CD4-positive, CD25-positive, alpha-beta regulatory T cell (primary cell): ENCODE data around the gene ENG. TPM values are rescaled to one million over a fixed set of nuclear protein-coding genes. Genes with fewer than 3 reads are reported as not detected.

ENCODE experiments used
- ATAC-seq, 2 donors: fragments of 150-1000 bp; cut with Tn5 transposase; one replicate each; pipeline ENCODE4 v1.10.0; 2021; ENCODE audit warnings: low read depth in 2 of 2, moderate number of reproducible peaks in 2 of 2, moderate library complexity in 1 of 2
- DNase-seq, 3 donors: peaks; one replicate each; pipeline versions ENCODE4 v3.0.0 to v3.0.0-alpha.2; 2012 to 2022; ENCODE audit warnings: mixed read lengths in 1 of 3
- H3K27ac ChIP-seq: one replicate; pipeline ENCODE4 v1.7.0; 2013; ENCODE audit warnings: mild to moderate bottlenecking, low read length; ENCODE audit not compliant: insufficient read depth, poor library complexity, severe bottlenecking
- H3K27me3 ChIP-seq: one replicate; pipeline ENCODE4 v1.7.0; 2013; ENCODE audit warnings: low read length; ENCODE audit not compliant: control insufficient read depth, insufficient read depth
- H3K36me3 ChIP-seq: one replicate; pipeline ENCODE4 v1.7.0; 2013; ENCODE audit warnings: mild to moderate bottlenecking, low read length, moderate library complexity; ENCODE audit not compliant: control insufficient read depth, insufficient read depth
- H3K4me1 ChIP-seq: 2 replicates; pipeline ENCODE4 v1.7.0; 2013; ENCODE audit warnings: mild to moderate bottlenecking, low read length; ENCODE audit not compliant: insufficient read depth, control insufficient read depth, poor library complexity, severe bottlenecking
- H3K4me3 ChIP-seq: one replicate; pipeline ENCODE4 v1.7.0; 2013; ENCODE audit warnings: low read depth, mild to moderate bottlenecking, low read length, moderate library complexity
- H3K9me3 ChIP-seq, 2 experiments: 1 replicate in 1 of 2; 2 replicates in 1 of 2; pipeline ENCODE4 v1.7.0; 2013; ENCODE audit warnings: low read length in 2 of 2, mild to moderate bottlenecking in 1 of 2, moderate library complexity in 1 of 2; ENCODE audit not compliant: control insufficient read depth in 2 of 2
- H3K27ac Mint-ChIP-seq, 3 donors: one replicate each; pipeline ENCODE4 v1.8.0; 2020 to 2022; ENCODE audit warnings: mild to moderate bottlenecking in 3 of 3, mixed read lengths in 3 of 3, moderate library complexity in 2 of 3
- H3K27me3 Mint-ChIP-seq: one replicate; pipeline ENCODE4 v1.8.0; 2022; ENCODE audit warnings: mild to moderate bottlenecking, mixed read lengths
- H3K36me3 Mint-ChIP-seq: one replicate; pipeline ENCODE4 v1.8.0; 2020; ENCODE audit warnings: mixed read lengths
- H3K4me1 Mint-ChIP-seq, 4 donors: one replicate each; pipeline ENCODE4 v1.8.0; 2020 to 2022; ENCODE audit warnings: mixed read lengths in 4 of 4, mild to moderate bottlenecking in 1 of 4
- H3K4me3 Mint-ChIP-seq, 4 donors: one replicate each; pipeline ENCODE4 v1.8.0; 2020 to 2022; ENCODE audit warnings: mild to moderate bottlenecking in 4 of 4, mixed read lengths in 4 of 4, moderate library complexity in 3 of 4
- H3K9me3 Mint-ChIP-seq, 7 donors: one replicate each; pipeline ENCODE4 v1.8.0; 2020 to 2022; ENCODE audit warnings: mixed read lengths in 7 of 7, mild to moderate bottlenecking in 3 of 7, moderate library complexity in 2 of 7
- polyA plus RNA-seq, 4 donors: library from polyadenylated mRNA; unstranded; fragments of 300-500 nt; fragmentation: Illumina TruSeq; gene quantifications; one replicate each; pipeline ENCODE4 v1.2.3, GENCODE V29; 2021
- total RNA-seq: library from RNA; stranded (reverse); gene quantifications from one replicate; pipeline ENCODE4 v1.2.3, GENCODE V29; 2022

The ENG gene
- total and polyA plus RNA-seq, 5 donors from 2014 or later, result 0.71 to 3.6 (median 1.9) TPM

- Histone ChIP-seq H3K27ac (no peak overlapping the region), H3K4me3 (no peak overlapping the region), H3K27me3 (no peaks in the 10 kb centered on the region), H3K9me3 (no peaks in the 10 kb centered on the region), H3K36me3 (no peaks in the 10 kb centered on the region), H3K4me1 (peaks cover 15% of the 10 kb centered on the region)
- ATAC-seq (no peak), DNase-seq (no peak)
- H3K36me3 Mint-ChIP-seq, result no peaks in the 10 kb centered on the region
- no peaks in the 10 kb centered on the region for H3K9me3 Mint-ChIP-seq
- H3K4me3 Mint-ChIP-seq, result no peak overlapping the region
- no peaks in the 10 kb centered on the region for H3K27me3 Mint-ChIP-seq
- H3K4me1 Mint-ChIP-seq, result peaks cover 0 to 26% (median 0%) of the 10 kb centered on the region in 4 donors
- no peak overlapping the region for H3K27ac Mint-ChIP-seq
Observed at GRCh38 chr9:127857278-127857677, 2.8 kb upstream of the ENG start.

GRCh38 chr9:127856729-127857116 lies 2.3 kb upstream of the ENG start:
- Histone ChIP-seq H3K9me3 (no peaks in the 10 kb centered on the region), H3K4me1 (peaks cover 9% of the 10 kb centered on the region), H3K36me3 (no peaks in the 10 kb centered on the region), H3K27me3 (no peaks in the 10 kb centered on the region), H3K27ac (no peak overlapping the region), H3K4me3 (no peak overlapping the region)
- peaks cover 0 to 21% (median 1%) of the 10 kb centered on the region in 4 donors for H3K4me1 Mint-ChIP-seq
- ATAC-seq (no peak), DNase-seq (no peak)
- no peak overlapping the region for H3K4me3 Mint-ChIP-seq
- no peak overlapping the region for H3K27ac Mint-ChIP-seq
- no peaks in the 10 kb centered on the region for H3K9me3 Mint-ChIP-seq
- H3K27me3 Mint-ChIP-seq, result no peaks in the 10 kb centered on the region
- H3K36me3 Mint-ChIP-seq, result no peaks in the 10 kb centered on the region

- no peaks in the 10 kb centered on the region for H3K27me3 Mint-ChIP-seq
Observed at GRCh38 chr9:127856094-127856728, 1.8 kb upstream of the ENG start.

GRCh38 chr9:127855522-127855921 lies 1.1 kb upstream of the ENG start:
- DNase-seq (no peak), ATAC-seq (no peak)
- Histone ChIP-seq H3K36me3 (no peaks in the 10 kb centered on the region), H3K27me3 (no peaks in the 10 kb centered on the region), H3K4me1 (peaks cover 4% of the 10 kb centered on the region), H3K27ac (no peak overlapping the region), H3K9me3 (no peaks in the 10 kb centered on the region), H3K4me3 (no peak overlapping the region)
- Mint-ChIP-seq H3K27me3 (peaks cover 2% of the 10 kb centered on the region), H3K27ac (peak overlapping the region in 1 of 3 donors; percentile 62), H3K4me3 (no peak overlapping the region), H3K9me3 (peaks cover 0 to 2% (median 0%) of the 10 kb centered on the region in 7 donors), H3K36me3 (no peaks in the 10 kb centered on the region), H3K4me1 (peaks cover 0 to 13% (median 1%) of the 10 kb centered on the region in 4 donors)

More at GRCh38 chr9:127856094-127856728, 1.8 kb upstream of the ENG start:
- no peak overlapping the region for H3K4me3 Mint-ChIP-seq
- H3K36me3 Mint-ChIP-seq, result no peaks in the 10 kb centered on the region
- Histone ChIP-seq H3K27ac (no peak overlapping the region), H3K4me3 (no peak overlapping the region), H3K36me3 (no peaks in the 10 kb centered on the region), H3K9me3 (no peaks in the 10 kb centered on the region), H3K4me1 (peaks cover 4% of the 10 kb centered on the region), H3K27me3 (no peaks in the 10 kb centered on the region)
- ATAC-seq (no peak), DNase-seq (no peak)
- H3K27ac Mint-ChIP-seq, result peak overlapping the region in 2 of 3 donors; percentile 44 to 62
- H3K4me1 Mint-ChIP-seq, result peaks cover 0 to 16% (median 1%) of the 10 kb centered on the region in 4 donors
- no peaks in the 10 kb centered on the region for H3K9me3 Mint-ChIP-seq

- Mint-ChIP-seq H3K4me1 (peaks cover 0 to 11% (median 1%) of the 10 kb centered on the region in 4 donors), H3K4me3 (no peak overlapping the region), H3K27ac (no peak overlapping the region), H3K9me3 (peaks cover 0 to 5% (median 0%) of the 10 kb centered on the region in 7 donors), H3K27me3 (peaks cover 6% of the 10 kb centered on the region), H3K36me3 (no peaks in the 10 kb centered on the region)
- no peak overlapping the region for H3K4me3 ChIP-seq
- DNase-seq (no peak), ATAC-seq (no peak)
- peaks cover 0 to 3% of the 10 kb centered on the region in 2 experiments for H3K9me3 ChIP-seq
- H3K4me1 ChIP-seq, result peaks cover 4% of the 10 kb centered on the region
- H3K27me3 ChIP-seq, result no peaks in the 10 kb centered on the region
- no peaks in the 10 kb centered on the region for H3K36me3 ChIP-seq
- H3K27ac ChIP-seq, result no peak overlapping the region
Observed at GRCh38 chr9:127854960-127855359, 502 bp upstream of the ENG start.

- H3K4me3 ChIP-seq, result no peak overlapping the region
- peaks cover 0 to 11% (median 1%) of the 10 kb centered on the region in 4 donors for H3K4me1 Mint-ChIP-seq
- ATAC-seq (no peak), DNase-seq (no peak)
- peak overlapping the region; percentile 24 for H3K27ac ChIP-seq
- H3K27me3 Mint-ChIP-seq, result peaks cover 11% of the 10 kb centered on the region
- peaks cover 0 to 16% (median 5%) of the 10 kb centered on the region in 7 donors for H3K9me3 Mint-ChIP-seq
- peaks cover 4 to 18% of the 10 kb centered on the region in 2 experiments for H3K9me3 ChIP-seq
- H3K4me3 Mint-ChIP-seq, result peak overlapping the region; percentile 77 to 86 (median 80)
- peak overlapping the region; percentile 41 to 89 (median 46) for H3K27ac Mint-ChIP-seq
- H3K4me1 ChIP-seq, result peaks cover 4% of the 10 kb centered on the region
- no peaks in the 10 kb centered on the region for H3K36me3 ChIP-seq
- H3K36me3 Mint-ChIP-seq, result peaks cover 4% of the 10 kb centered on the region
- no peaks in the 10 kb centered on the region for H3K27me3 ChIP-seq
Observed at GRCh38 chr9:127853312-127854183, 910 bp downstream of the ENG start.

GRCh38 chr9:127852829-127853228 lies 1.6 kb downstream of the ENG start:
- Histone ChIP-seq H3K4me1 (peaks cover 4% of the 10 kb centered on the region), H3K27ac (no peak overlapping the region), H3K36me3 (no peaks in the 10 kb centered on the region), H3K9me3 (peaks cover 4 to 19% of the 10 kb centered on the region in 2 experiments), H3K4me3 (no peak overlapping the region), H3K27me3 (no peaks in the 10 kb centered on the region)
- ATAC-seq, result no peak
- Mint-ChIP-seq H3K27ac (no peak overlapping the region), H3K27me3 (peaks cover 11% of the 10 kb centered on the region), H3K4me1 (peaks cover 0 to 11% (median 1%) of the 10 kb centered on the region in 4 donors), H3K4me3 (peak overlapping the region in 2 of 4 donors; percentile 27 to 41), H3K36me3 (peaks cover 4% of the 10 kb centered on the region), H3K9me3 (peaks cover 0 to 16% (median 5%) of the 10 kb centered on the region in 7 donors)
- no peak for DNase-seq
